ENCODE data around the gene SLC6A17. TPM values are rescaled to one million over a fixed set of nuclear protein-coding genes. Genes with fewer than 3 reads are reported as not detected.

Gene SLC6A17
- total and polyA plus RNA-seq, 8 donors, result 0.31 to 7.1 (median 1.4) TPM

DNA sequence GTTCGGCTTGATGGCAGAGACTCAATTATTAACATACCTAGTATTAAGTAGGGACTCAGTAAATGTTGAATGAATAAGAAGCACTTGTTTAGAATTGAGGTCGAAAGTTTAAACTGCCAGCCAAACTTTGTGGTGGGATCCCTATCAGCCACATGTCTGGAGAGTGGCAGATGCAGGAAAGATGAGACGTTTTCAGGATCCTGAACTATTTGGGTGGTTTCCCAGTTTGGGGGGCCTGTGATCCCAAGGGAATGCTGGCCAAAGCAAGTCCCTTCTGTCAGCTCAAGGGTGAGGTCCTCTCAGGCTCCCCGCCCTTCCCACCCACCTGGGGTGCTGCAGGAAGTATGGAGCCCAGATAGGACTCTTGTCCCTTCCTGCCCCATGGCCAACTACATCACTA is 98.5 kb downstream of the SLC6A17 start:
- Histone ChIP-seq H3K27me3 (no peaks in the 10 kb centered on the region), H3K9me3 (no peaks in the 10 kb centered on the region), H3K36me3 (no peaks in the 10 kb centered on the region), H3K4me3 (no peak overlapping the region), H3K27ac (no peak overlapping the region), H3K4me1 (no peaks in the 10 kb centered on the region)
- TF ChIP-seq, protein P1, sequence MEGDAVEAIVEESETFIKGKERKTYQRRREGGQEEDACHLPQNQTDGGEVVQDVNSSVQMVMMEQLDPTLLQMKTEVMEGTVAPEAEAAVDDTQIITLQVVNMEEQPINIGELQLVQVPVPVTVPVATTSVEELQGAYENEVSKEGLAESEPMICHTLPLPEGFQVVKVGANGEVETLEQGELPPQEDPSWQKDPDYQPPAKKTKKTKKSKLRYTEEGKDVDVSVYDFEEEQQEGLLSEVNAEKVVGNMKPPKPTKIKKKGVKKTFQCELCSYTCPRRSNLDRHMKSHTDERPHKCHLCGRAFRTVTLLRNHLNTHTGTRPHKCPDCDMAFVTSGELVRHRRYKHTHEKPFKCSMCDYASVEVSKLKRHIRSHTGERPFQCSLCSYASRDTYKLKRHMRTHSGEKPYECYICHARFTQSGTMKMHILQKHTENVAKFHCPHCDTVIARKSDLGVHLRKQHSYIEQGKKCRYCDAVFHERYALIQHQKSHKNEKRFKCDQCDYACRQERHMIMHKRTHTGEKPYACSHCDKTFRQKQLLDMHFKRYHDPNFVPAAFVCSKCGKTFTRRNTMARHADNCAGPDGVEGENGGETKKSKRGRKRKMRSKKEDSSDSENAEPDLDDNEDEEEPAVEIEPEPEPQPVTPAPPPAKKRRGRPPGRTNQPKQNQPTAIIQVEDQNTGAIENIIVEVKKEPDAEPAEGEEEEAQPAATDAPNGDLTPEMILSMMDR (IDR thresholded peaks at IDR 0.05), result no peak
- no peak for ATAC-seq
- no peak for DNase-seq
- 84 to 90% methylated on average over 4 of the region's 4 CpGs for WGBS, 2 donors
- FAIRE-seq, result no peak
- intact Hi-C loops (cut with DNase I), result no loop called here

DNA sequence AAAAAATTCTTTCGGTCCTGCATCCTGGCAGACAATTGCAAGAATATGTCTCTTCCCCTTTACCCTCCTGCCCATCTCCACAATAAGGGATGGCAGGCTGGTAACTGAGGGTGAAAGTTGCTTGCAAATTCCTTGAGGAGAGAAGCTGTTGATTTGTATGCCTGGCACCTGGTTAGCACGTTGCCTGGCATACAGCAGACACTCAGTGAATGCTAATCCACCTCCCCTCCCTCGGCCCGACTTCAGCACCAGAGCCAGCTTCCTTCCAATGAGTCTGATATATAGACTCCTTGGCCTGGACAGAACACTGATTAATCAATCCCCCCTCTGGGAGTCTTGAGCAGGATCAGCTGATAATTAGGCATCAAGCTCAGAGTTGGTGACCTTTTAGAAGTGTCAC is 99.0 kb downstream of the SLC6A17 start:
- WGBS, 2 donors, result 87 to 88% methylated on average over 4 of the region's 4 CpGs
- DNase-seq (no peak), FAIRE-seq (no peak), ATAC-seq (no peak)
- no peaks in the 10 kb centered on the region for H3K36me3 ChIP-seq
- intact Hi-C loops (cut with DNase I), result no loop called here
- H3K27me3 ChIP-seq, result no peaks in the 10 kb centered on the region
- TF ChIP-seq, protein P1 (IDR thresholded peaks at IDR 0.05), result no peak
- H3K9me3 ChIP-seq, result no peaks in the 10 kb centered on the region
- no peaks in the 10 kb centered on the region for H3K4me1 ChIP-seq
- no peak overlapping the region for H3K4me3 ChIP-seq
- H3K27ac ChIP-seq, result no peak overlapping the region

DNA sequence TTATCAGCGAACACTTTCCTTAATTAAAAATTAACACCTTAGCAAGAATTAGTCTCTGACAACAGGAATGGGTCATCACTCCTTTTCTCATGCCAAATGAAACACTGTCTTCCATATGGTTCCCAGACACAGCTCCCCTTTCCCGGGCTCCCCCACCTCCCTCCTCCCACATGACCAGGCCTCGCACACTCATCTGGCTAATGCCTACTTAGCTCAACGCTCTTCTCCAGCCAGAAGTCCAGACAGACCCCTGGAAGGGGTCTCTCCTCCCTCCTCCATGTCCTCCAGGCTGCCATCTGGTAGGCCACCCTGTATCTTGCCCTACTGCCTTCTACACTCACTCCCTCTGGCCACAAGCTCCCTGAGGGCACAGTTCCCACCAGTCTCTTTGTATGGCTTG is 99.7 kb downstream of the SLC6A17 start:
- Histone ChIP-seq H3K27ac (no peak overlapping the region), H3K36me3 (no peaks in the 10 kb centered on the region), H3K9me3 (no peaks in the 10 kb centered on the region), H3K4me3 (no peak overlapping the region), H3K27me3 (no peaks in the 10 kb centered on the region), H3K4me1 (no peaks in the 10 kb centered on the region)
- no peak for DNase-seq
- intact Hi-C loops (cut with DNase I), result no loop called here
- ATAC-seq, result no peak
- TF ChIP-seq, protein P1 (IDR thresholded peaks at IDR 0.05), result no peak
- 89 to 90% methylated on average over 4 of the region's 4 CpGs for WGBS, 2 donors
- no peak for FAIRE-seq

DNA sequence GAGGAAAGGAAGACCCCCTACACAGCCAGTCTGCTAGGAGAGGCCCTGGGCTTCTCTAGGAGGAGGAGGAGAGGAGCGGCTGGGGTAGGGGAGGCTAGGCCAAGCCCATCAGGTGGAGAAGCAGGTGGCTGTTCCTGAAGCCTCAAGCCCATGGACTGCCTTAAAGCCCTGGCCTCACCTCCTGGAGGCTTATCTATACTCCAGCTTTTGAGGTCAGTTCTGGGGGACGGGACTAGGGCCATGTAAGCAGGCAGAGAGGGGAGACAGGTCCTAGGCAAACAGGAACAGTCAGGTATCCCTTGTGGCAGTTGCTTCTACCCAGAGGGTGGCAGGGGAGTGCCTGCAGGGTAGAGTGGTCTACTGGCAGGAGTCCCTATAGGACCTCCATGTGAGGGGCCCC is 100.5 kb downstream of the SLC6A17 start:
- intact Hi-C loops (cut with DNase I), result no loop called here
- Histone ChIP-seq H3K27ac (no peak overlapping the region), H3K4me1 (no peaks in the 10 kb centered on the region), H3K9me3 (no peaks in the 10 kb centered on the region), H3K4me3 (no peak overlapping the region), H3K36me3 (no peaks in the 10 kb centered on the region), H3K27me3 (no peaks in the 10 kb centered on the region)
- WGBS, 2 donors, result 70 to 99% methylated on average over 2 of the region's 2 CpGs
- DNase-seq (no peak), ATAC-seq (no peak), FAIRE-seq (no peak)
- TF ChIP-seq, protein P1 (IDR thresholded peaks at IDR 0.05), result no peak

Other genes starting within 250 kb of the SLC6A17 start
- 10 to 100 TPM in 4 of 6 donors, 1 to 10 TPM in 2; 6.7 to 38.3 (median 13.4) TPM for gene CSF1, start 239.6 kb upstream of the SLC6A17 start, total RNA-seq
- gene CSF1, start 239.6 kb upstream of the SLC6A17 start, polyA plus RNA-seq, result 10 to 100 TPM; 15.5 to 16.5 TPM
- gene AHCYL1, start 165.7 kb upstream of the SLC6A17 start, total RNA-seq, result 10 to 100 TPM; 44.5 to 85.5 (median 50.1) TPM
- 10 to 100 TPM; 29.8 to 55.1 TPM for gene AHCYL1, start 165.7 kb upstream of the SLC6A17 start, polyA plus RNA-seq
- gene STRIP1, start 115.9 kb upstream of the SLC6A17 start, total RNA-seq, result 10 to 100 TPM; 10.7 to 24.9 (median 13.1) TPM
- gene STRIP1, start 115.9 kb upstream of the SLC6A17 start, polyA plus RNA-seq, result 10 to 100 TPM; 15.9 to 20.4 TPM
- gene ALX3, start 79.8 kb upstream of the SLC6A17 start, total RNA-seq, result not detected
- gene ALX3, start 79.8 kb upstream of the SLC6A17 start, polyA plus RNA-seq, result under 1 TPM in 1 of 2 donors, not detected in 1; 0.35 TPM
- gene UBL4B, start 38.1 kb upstream of the SLC6A17 start, total RNA-seq, result not detected
- gene UBL4B, start 38.1 kb upstream of the SLC6A17 start, polyA plus RNA-seq, result not detected
- 10 to 100 TPM in 3 of 6 donors, 1 to 10 TPM in 3; 7.8 to 18.6 (median 10.5) TPM for gene KCNC4, start 59.8 kb downstream of the SLC6A17 start, total RNA-seq
- gene KCNC4, start 59.8 kb downstream of the SLC6A17 start, polyA plus RNA-seq, result 1 to 10 TPM; 5.4 to 5.8 TPM
- gene RBM15, start 188.9 kb downstream of the SLC6A17 start, total RNA-seq, result 10 to 100 TPM in 1 of 6 donors, 1 to 10 TPM in 5; 6.9 to 14.2 (median 8.5) TPM
- gene RBM15, start 188.9 kb downstream of the SLC6A17 start, polyA plus RNA-seq, result 1 to 10 TPM; 1.6 to 6.6 TPM
- gene SLC16A4, start 240.5 kb downstream of the SLC6A17 start, total RNA-seq, result 1 to 10 TPM in 2 of 6 donors, under 1 TPM in 4; 0.32 to 1.8 (median 0.71) TPM
- under 1 TPM; 0.52 to 0.53 TPM for gene SLC16A4, start 240.5 kb downstream of the SLC6A17 start, polyA plus RNA-seq

Data from pancreas (tissue), 10 donors.